H9 (cell line): ENCODE measurements around the gene SEMA3C. TPM values are rescaled to one million over a fixed set of nuclear protein-coding genes. Genes with fewer than 3 reads are reported as not detected.

Experiments
- DNase-seq: peaks from one replicate; pipeline ENCODE4 v3.0.0-alpha.2; 2017
- H2AFZ ChIP-seq: one replicate; pipeline ENCODE4 v1.6.1; 2013; ENCODE audit warnings: mild to moderate bottlenecking, low read length, control low read depth, moderate library complexity
- H2AK5ac ChIP-seq: 2 replicates; pipeline ENCODE4 v1.6.1; 2013; ENCODE audit warnings: low read length, control low read depth, mixed read lengths; ENCODE audit not compliant: insufficient read length
- H2BK120ac ChIP-seq: one replicate; pipeline ENCODE4 v1.6.1; 2013; ENCODE audit warnings: low read depth, mild to moderate bottlenecking, low read length, control low read depth, inconsistent platforms; ENCODE audit not compliant: poor library complexity, severe bottlenecking
- H2BK12ac ChIP-seq: 2 replicates; pipeline ENCODE4 v1.6.1; 2013; ENCODE audit warnings: low read length, control low read depth, mixed read lengths, low read depth; ENCODE audit not compliant: insufficient read length
- H2BK15ac ChIP-seq: 2 replicates; pipeline ENCODE4 v1.6.1; 2013; ENCODE audit warnings: low read depth, low read length, control low read depth
- H2BK20ac ChIP-seq: one replicate; pipeline ENCODE4 v1.6.1; 2013; ENCODE audit warnings: low read depth, mild to moderate bottlenecking, low read length, control low read depth, inconsistent platforms; ENCODE audit not compliant: poor library complexity, severe bottlenecking
- H2BK5ac ChIP-seq: 2 replicates; pipeline ENCODE4 v1.6.1; 2013; ENCODE audit warnings: low read length, control low read depth, mixed read lengths; ENCODE audit not compliant: insufficient read length
- H3K14ac ChIP-seq: 2 replicates; pipeline ENCODE4 v1.6.1; 2013; ENCODE audit warnings: low read length, control low read depth; ENCODE audit not compliant: insufficient read depth
- H3K18ac ChIP-seq: 2 replicates; pipeline ENCODE4 v1.6.1; 2013; ENCODE audit warnings: low read depth, mild to moderate bottlenecking, mixed read lengths, low read length, control low read depth; ENCODE audit not compliant: insufficient read length
- H3K23ac ChIP-seq: 2 replicates; pipeline ENCODE4 v1.6.1; 2013; ENCODE audit warnings: low read length, control low read depth, mixed read lengths, low read depth; ENCODE audit not compliant: insufficient read length
- H3K23me2 ChIP-seq: 2 replicates; pipeline ENCODE4 v1.6.1; 2013; ENCODE audit warnings: low read depth, mild to moderate bottlenecking, mixed read lengths, low read length, control low read depth; ENCODE audit not compliant: insufficient read length, poor library complexity, severe bottlenecking
- H3K27ac ChIP-seq: 2 replicates; pipeline ENCODE4 v1.5.1; 2013; ENCODE audit warnings: low read length, control low read depth, mixed read lengths, low read depth; ENCODE audit not compliant: insufficient read length
- H3K27me3 ChIP-seq: 2 replicates; pipeline ENCODE4 v1.6.1; 2013; ENCODE audit warnings: low read length, control low read depth, inconsistent platforms; ENCODE audit not compliant: insufficient read depth
- H3K4ac ChIP-seq: 2 replicates; pipeline ENCODE4 v1.6.1; 2013; ENCODE audit warnings: low read depth, mild to moderate bottlenecking, control low read depth, inconsistent platforms, low read length, moderate library complexity
- H3K4me1 ChIP-seq: 2 replicates; pipeline ENCODE4 v1.6.1; 2013; ENCODE audit warnings: low read length, control low read depth, inconsistent platforms; ENCODE audit not compliant: insufficient read depth
- H3K4me2 ChIP-seq: 2 replicates; pipeline ENCODE4 v1.6.1; 2013; ENCODE audit warnings: low read length, control low read depth, mixed read lengths; ENCODE audit not compliant: insufficient read length, insufficient read depth
- H3K56ac ChIP-seq: 2 replicates; pipeline ENCODE4 v1.6.1; 2013; ENCODE audit warnings: low read depth, mild to moderate bottlenecking, mixed read lengths, low read length, control low read depth; ENCODE audit not compliant: insufficient read length
- H3K79me1 ChIP-seq: 2 replicates; pipeline ENCODE4 v1.6.1; 2013; ENCODE audit warnings: low read depth, mild to moderate bottlenecking, moderate library complexity, low read length, control low read depth, inconsistent platforms; ENCODE audit not compliant: insufficient read depth, poor library complexity, severe bottlenecking
- H3K79me2 ChIP-seq: 2 replicates; pipeline ENCODE4 v1.6.1; 2013; ENCODE audit warnings: low read length, control low read depth, inconsistent platforms; ENCODE audit not compliant: insufficient read depth
- H3K9ac ChIP-seq: 2 replicates; pipeline ENCODE4 v1.6.1; 2013; ENCODE audit warnings: low read length, control low read depth, mixed read lengths; ENCODE audit not compliant: insufficient read length; ENCODE audit errors: extremely low read depth
- H3K9me3 ChIP-seq: one replicate; pipeline ENCODE4 v1.6.1; 2013; ENCODE audit warnings: low read depth, low read length, inconsistent platforms; ENCODE audit not compliant: control insufficient read depth
- H3T11ph ChIP-seq: one replicate; pipeline ENCODE4 v1.6.1; 2013; ENCODE audit warnings: mild to moderate bottlenecking, low read length, control low read depth, inconsistent platforms
- H4K20me1 ChIP-seq: one replicate; pipeline ENCODE4 v1.6.1; 2013; ENCODE audit not compliant: control insufficient read depth, insufficient read length, insufficient read depth
- H4K5ac ChIP-seq: 2 replicates; pipeline ENCODE4 v1.6.1; 2013; ENCODE audit warnings: low read depth, mild to moderate bottlenecking, mixed read lengths, low read length, control low read depth; ENCODE audit not compliant: insufficient read length
- H4K8ac ChIP-seq: replicated peaks from 2 replicates; pipeline ENCODE4 v1.6.1; 2013; ENCODE audit warnings: low read length, control low read depth, mixed read lengths, low read depth; ENCODE audit not compliant: insufficient read length
- H4K91ac ChIP-seq: 2 replicates; pipeline ENCODE4 v1.6.1; 2013; ENCODE audit warnings: low read depth, mild to moderate bottlenecking, moderate library complexity, mixed read lengths, low read length, control low read depth; ENCODE audit not compliant: insufficient read length
- H3K27ac Mint-ChIP-seq, 3 experiments: 2 replicates in 2 of 3; 3 replicates in 1 of 3; pipeline ENCODE4 v1.8.0; 2020 to 2021; ENCODE audit warnings: mixed read lengths in 3 of 3, mild to moderate bottlenecking in 1 of 3, moderate library complexity in 1 of 3
- H3K27me3 Mint-ChIP-seq: 2 replicates; pipeline ENCODE4 v1.8.0; 2021; ENCODE audit warnings: low read depth, mild to moderate bottlenecking, moderate library complexity, mixed read lengths
- H3K36me3 Mint-ChIP-seq, 3 experiments: 2 replicates in 2 of 3; 3 replicates in 1 of 3; pipeline ENCODE4 v1.8.0; 2020 to 2021; ENCODE audit warnings: low read depth in 3 of 3, mixed read lengths in 3 of 3; ENCODE audit not compliant: insufficient read depth in 1 of 3
- H3K4me1 Mint-ChIP-seq, 2 experiments: 2 replicates each; pipeline ENCODE4 v1.8.0; 2020; ENCODE audit warnings: mixed read lengths in 2 of 2
- H3K4me3 Mint-ChIP-seq, 2 experiments: 2 replicates in 1 of 2; 3 replicates in 1 of 2; pipeline ENCODE4 v1.8.0; 2020 to 2021; ENCODE audit warnings: mild to moderate bottlenecking in 2 of 2, mixed read lengths in 2 of 2, moderate library complexity in 1 of 2
- H3K9me3 Mint-ChIP-seq, 2 experiments: 2 replicates in 1 of 2; 3 replicates in 1 of 2; pipeline ENCODE4 v1.8.0; 2020; ENCODE audit warnings: mild to moderate bottlenecking in 2 of 2, mixed read lengths in 2 of 2, moderate library complexity in 1 of 2
- CTCF ChIP-seq: fragments of 200-600 bp; sonication (generic); conservative IDR thresholded peaks from 3 replicates; pipeline ENCODE4 v1.8.0; 2021; ENCODE audit warnings: antibody characterized with exemption, mild to moderate bottlenecking
- WGBS: extraction: QIAGEN DNeasy Blood & Tissue Kit; methylation state at CpG from one replicate; pipeline ENCODE4 v1.1.7; 2013; ENCODE audit warnings: missing lambda C conversion rate, low lambda C conversion rate, mixed read lengths; ENCODE audit not compliant: insufficient read length; ENCODE audit errors: extremely low coverage; 5-methylcytosine and 5-hydroxymethylcytosine counted together
- total RNA-seq: library from RNA; stranded (reverse); gene quantifications from 2 replicates; pipeline ENCODE4 v1.2.1, GENCODE V29; 2021

The SEMA3C gene
- total RNA-seq, 1 experiment from 2014 or later = 1.6 TPM

- H3K27me3 Mint-ChIP-seq = no peaks in the 10 kb centered on the region
- no peak overlapping the region for H2BK120ac ChIP-seq
- H2BK12ac ChIP-seq = no peak overlapping the region
- no peak for DNase-seq
- no peaks in the 10 kb centered on the region for H4K20me1 ChIP-seq
- H3K79me2 ChIP-seq = no peaks in the 10 kb centered on the region
- no peak for TF ChIP-seq CTCF
- H3K4ac ChIP-seq = no peak overlapping the region
- H2BK15ac ChIP-seq = no peak overlapping the region
- no peaks in the 10 kb centered on the region for H3K27me3 ChIP-seq
- no peak overlapping the region for H3K4me2 ChIP-seq
- no peak overlapping the region for H4K91ac ChIP-seq
- no peak overlapping the region for H3K23ac ChIP-seq
- H3K56ac ChIP-seq = no peak overlapping the region
- H4K8ac ChIP-seq = no peak overlapping the region
- no peak overlapping the region for H2AK5ac ChIP-seq
- H3K79me1 ChIP-seq = no peaks in the 10 kb centered on the region
- H3K4me3 Mint-ChIP-seq = no peak overlapping the region
- no peak overlapping the region for H3K27ac Mint-ChIP-seq
- no peaks in the 10 kb centered on the region for H3K4me1 ChIP-seq
- H3K14ac ChIP-seq = no peak overlapping the region
- no peaks in the 10 kb centered on the region for H3K23me2 ChIP-seq
- no peak overlapping the region for H3K27ac ChIP-seq
- no peak overlapping the region for H2AFZ ChIP-seq
- no CpG with 5 or more reads among the region's 3 CpGs for WGBS
- H3K9me3 Mint-ChIP-seq = no peaks in the 10 kb centered on the region
- no peak overlapping the region for H3K18ac ChIP-seq
- H4K5ac ChIP-seq = no peak overlapping the region
- H3K36me3 Mint-ChIP-seq = no peaks in the 10 kb centered on the region
- H3T11ph ChIP-seq = no peak overlapping the region
- no peak overlapping the region for H2BK20ac ChIP-seq
- H3K4me1 Mint-ChIP-seq = no peaks in the 10 kb centered on the region
- no peak overlapping the region for H2BK5ac ChIP-seq
- H3K9ac ChIP-seq = no peak overlapping the region
- no peaks in the 10 kb centered on the region for H3K9me3 ChIP-seq
Measured at GRCh38 chr7:80821771-80822319, 97.0 kb downstream of the SEMA3C start.
